PC-9 (cell line): Measurements from ENCODE around the gene TRIML1. TPM values are rescaled to one million over a fixed set of nuclear protein-coding genes. Genes with fewer than 3 reads are reported as not detected.

Experiments used
- BruUV-seq: library from RNA; stranded (reverse); fragments of 400-500 nt; replicated peaks from 2 replicates; lab custom pipeline; 2021; lab: Mats Ljungman, UMichigan
- CTCF ChIA-PET: fragments of 300-600 bp; sonication (Branson Sonifier 250); formaldehyde crosslinking; loops from one replicate; lab custom pipeline; 2022; ENCODE audit warnings: antibody characterized with exemption; lab: Charles Lee
- POLR2A ChIA-PET: fragments of 300-600 bp; sonication (Branson Sonifier 250); formaldehyde crosslinking; loops from one replicate; lab custom pipeline; 2022; ENCODE audit warnings: antibody characterized with exemption; ENCODE audit not compliant: unreplicated experiment; lab: Charles Lee
- DNase-seq, 2 experiments: peaks; one replicate each; pipeline versions ENCODE4 v3.0.0 to v3.0.0-alpha.2; 2015 to 2022; ENCODE audit warnings: mixed read lengths in 1 of 2
- H2AFZ ChIP-seq: fragments of 200-600 bp; sonication (generic); 2 replicates; pipeline ENCODE4 v1.8.1; 2017; ENCODE audit warnings: antibody characterized with exemption
- H3F3A ChIP-seq: fragments of 200-600 bp; sonication (generic); 2 replicates; pipeline ENCODE4 v1.8.1; 2017; ENCODE audit warnings: antibody characterized with exemption, mild to moderate bottlenecking, low read depth; ENCODE audit not compliant: insufficient read depth
- H3K27ac ChIP-seq: fragments of 200-600 bp; sonication (generic); 2 replicates; pipeline ENCODE4 v1.6.1; 2016; ENCODE audit warnings: mixed run types
- H3K27me3 ChIP-seq: fragments of 200-600 bp; sonication (generic); 2 replicates; pipeline ENCODE4 v1.6.1; 2016; ENCODE audit warnings: low read depth, mixed run types; ENCODE audit not compliant: insufficient read depth
- H3K36me3 ChIP-seq: fragments of 200-600 bp; sonication (generic); 2 replicates; pipeline ENCODE4 v1.6.1; 2016; ENCODE audit warnings: low read depth, mixed run types
- H3K4me1 ChIP-seq: fragments of 200-600 bp; sonication (generic); replicated peaks from 2 replicates; pipeline ENCODE4 v1.6.1; 2016; ENCODE audit warnings: mixed run types; ENCODE audit not compliant: insufficient read depth
- H3K4me2 ChIP-seq: fragments of 200-600 bp; sonication (generic); 2 replicates; pipeline ENCODE4 v1.6.1; 2017; ENCODE audit warnings: mixed run types
- H3K4me3 ChIP-seq: fragments of 200-600 bp; sonication (generic); 2 replicates; pipeline ENCODE4 v1.6.1; 2016; ENCODE audit warnings: mixed run types
- H3K79me2 ChIP-seq: fragments of 200-600 bp; sonication (generic); 2 replicates; pipeline ENCODE4 v1.6.1; 2017; ENCODE audit warnings: low read depth, mixed run types
- H3K9me2 ChIP-seq: fragments of 200-600 bp; sonication (generic); 2 replicates; pipeline ENCODE4 v1.8.1; 2017; ENCODE audit warnings: mild to moderate bottlenecking; ENCODE audit not compliant: insufficient read depth
- H3K9me3 ChIP-seq: fragments of 200-600 bp; sonication (generic); 2 replicates; pipeline ENCODE4 v1.8.1; 2016; ENCODE audit warnings: low read depth; ENCODE audit not compliant: insufficient read depth
- H4K20me1 ChIP-seq: fragments of 200-600 bp; sonication (generic); 2 replicates; pipeline ENCODE4 v1.8.1; 2017; ENCODE audit not compliant: insufficient read depth
- CTCF ChIP-seq: fragments of 200-600 bp; sonication (generic); conservative IDR thresholded peaks from 2 replicates; pipeline ENCODE4 v1.6.1; 2017; ENCODE audit warnings: mixed run types, antibody characterized with exemption, mild to moderate bottlenecking, moderate library complexity
- EZH2 ChIP-seq: fragments of 200-600 bp; sonication (generic); IDR thresholded peaks from 2 replicates; pipeline ENCODE4 v1.8.0; 2017; ENCODE audit warnings: antibody characterized with exemption, low read depth
- intact Hi-C: fragments of 100-400 bp; cut with micrococcal nuclease; formaldehyde crosslinking; loops from one replicate; pipeline ENCODE4 v1.10.0; 2022; ENCODE audit not compliant: unreplicated experiment
- total RNA-seq: library from RNA; stranded (reverse); gene quantifications from 2 replicates; pipeline ENCODE4 v1.2.3, GENCODE V29; 2021

Gene TRIML1
- total RNA-seq, 1 experiment from 2014 or later = not detected

DNA sequence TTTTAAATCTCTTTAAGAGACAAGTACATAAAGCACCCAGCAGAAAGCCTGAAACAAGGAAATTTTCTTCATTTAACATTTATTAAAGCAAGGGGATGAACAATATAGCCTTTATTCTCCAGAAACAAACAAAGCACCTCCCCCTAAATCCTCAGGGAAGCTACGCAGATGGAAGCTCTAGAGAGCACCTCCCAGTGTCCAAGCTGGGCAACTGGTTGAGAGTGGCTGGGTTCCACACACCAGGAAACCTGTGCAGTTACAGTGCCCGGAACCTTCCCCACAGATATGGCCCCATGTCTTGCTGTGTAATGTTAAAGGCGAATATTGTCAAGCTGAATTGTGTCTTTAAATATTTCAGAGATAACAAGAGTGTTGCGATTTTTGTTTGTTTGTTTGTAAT lies 8.9 kb upstream of the TRIML1 start:
- Histone ChIP-seq H3K27ac (no peak overlapping the region), H3F3A (no peaks in the 10 kb centered on the region), H3K4me1 (no peaks in the 10 kb centered on the region), H4K20me1 (no peaks in the 10 kb centered on the region), H3K4me3 (no peak overlapping the region), H3K4me2 (no peak overlapping the region), H3K9me3 (no peaks in the 10 kb centered on the region), H3K79me2 (no peaks in the 10 kb centered on the region), H2AFZ (no peak overlapping the region), H3K36me3 (no peaks in the 10 kb centered on the region), H3K27me3 (no peaks in the 10 kb centered on the region), H3K9me2 (no peaks in the 10 kb centered on the region)
- intact Hi-C loops = no loop called here
- ChIA-PET POLR2A (no interaction called here), CTCF (interaction anchor here (0.6 kb wide), 1 partner anchor 105 kb away, joined by 4 read pairs; no protein-coding TSS in a partner anchor)
- DNase-seq = no peak
- TF ChIP-seq EZH2 (no peak), CTCF (no peak)
- BruUV-seq = no TSS peak

DNA sequence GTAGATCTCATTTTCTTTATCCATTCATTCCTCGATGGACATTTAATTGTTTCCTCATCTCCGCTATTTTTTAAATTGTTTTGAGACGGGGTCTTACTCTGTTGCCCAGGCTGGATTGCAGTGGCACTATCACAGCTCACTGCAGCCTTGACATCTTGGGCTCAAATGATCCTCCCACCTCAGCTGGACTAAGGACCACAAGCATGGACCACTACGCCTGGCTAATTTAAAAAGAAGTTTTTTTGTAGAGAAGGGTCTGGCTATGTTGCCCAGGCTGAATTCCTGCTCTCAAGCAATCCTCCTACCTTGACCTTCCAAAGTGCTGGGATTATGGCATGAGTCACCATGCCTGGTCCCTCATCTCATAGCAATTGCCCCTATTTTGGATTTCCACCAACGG lies 7.0 kb upstream of the TRIML1 start:
- TF ChIP-seq CTCF (no peak), EZH2 (no peak)
- no peak for DNase-seq
- H3K4me3 ChIP-seq = no peak overlapping the region
- H3K4me1 ChIP-seq = no peaks in the 10 kb centered on the region
- H3K27ac ChIP-seq = no peak overlapping the region
- H3K27me3 ChIP-seq = no peaks in the 10 kb centered on the region
- H3K4me2 ChIP-seq = no peak overlapping the region
- ChIA-PET POLR2A (no interaction called here), CTCF (no interaction called here)
- no peak overlapping the region for H2AFZ ChIP-seq
- H3K9me2 ChIP-seq = no peaks in the 10 kb centered on the region
- no peaks in the 10 kb centered on the region for H4K20me1 ChIP-seq
- intact Hi-C loops = no loop called here
- BruUV-seq = no TSS peak
- H3K9me3 ChIP-seq = no peaks in the 10 kb centered on the region
- H3K36me3 ChIP-seq = no peaks in the 10 kb centered on the region
- no peaks in the 10 kb centered on the region for H3K79me2 ChIP-seq
- no peaks in the 10 kb centered on the region for H3F3A ChIP-seq

GRCh38 chr4:188138227-188138626 lies 1.0 kb upstream of the TRIML1 start:
- CTCF ChIA-PET = no interaction called here

More at GRCh38 chr4:188138227-188138626, 1.0 kb upstream of the TRIML1 start:
- no peak overlapping the region for H3K27ac ChIP-seq
- H3K27me3 ChIP-seq = peaks cover 14% of the 10 kb centered on the region
- no peaks in the 10 kb centered on the region for H3K4me1 ChIP-seq
- no peaks in the 10 kb centered on the region for H3K36me3 ChIP-seq
- H3K79me2 ChIP-seq = no peaks in the 10 kb centered on the region
- intact Hi-C loops = no loop called here
- H3K9me3 ChIP-seq = no peaks in the 10 kb centered on the region
- no peaks in the 10 kb centered on the region for H3K9me2 ChIP-seq
- no peak overlapping the region for H3K4me3 ChIP-seq
- H3K4me2 ChIP-seq = no peak overlapping the region
- no peak overlapping the region for H2AFZ ChIP-seq
- BruUV-seq = no TSS peak
- H4K20me1 ChIP-seq = no peaks in the 10 kb centered on the region
- no peaks in the 10 kb centered on the region for H3F3A ChIP-seq
- no peak for DNase-seq
- POLR2A ChIA-PET = no interaction called here
- no peak for TF ChIP-seq CTCF
